NB4 (cell line): ENCODE measurements around the gene ZZZ3.
"Not testable (repeated sequence)": the region's sequence is repeated elsewhere in the genome, so short reads cannot be mapped to it uniquely, and the experiment has no call there.

Source experiments
- DNase-seq: peaks from one replicate; pipeline ENCODE4 v3.0.0; 2010; ENCODE audit warnings: low read depth
- H3K4me3 ChIP-seq: one replicate; pipeline ENCODE4 v1.5.1; 2011; ENCODE audit warnings: mild to moderate bottlenecking, low read depth, low read length, moderate library complexity
- CTCF ChIP-seq: IDR thresholded peaks from one replicate; pipeline ENCODE4 v1.5.1; 2012; ENCODE audit warnings: low read depth, low read length
- MAX ChIP-seq: IDR thresholded peaks from 2 replicates; pipeline ENCODE4 v1.6.1; 2011; ENCODE audit warnings: low read depth, low read length
- MYC ChIP-seq: IDR thresholded peaks from 2 replicates; pipeline ENCODE4 v1.6.1; 2011; ENCODE audit warnings: low read depth, low read length
- POLR2A ChIP-seq: IDR thresholded peaks from 2 replicates; pipeline ENCODE4 v1.6.1; 2011; ENCODE audit warnings: mild to moderate bottlenecking; ENCODE audit not compliant: insufficient read length; ENCODE audit errors: extremely low read depth

Gene ZZZ3

GRCh38 chr1:77649127-77649526, 33.3 kb downstream of the ZZZ3 start:
- no peak overlapping the region for H3K4me3 ChIP-seq
- no peak for DNase-seq

GRCh38 chr1:77646224-77646623, 36.2 kb downstream of the ZZZ3 start:
- H3K4me3 ChIP-seq, DNase-seq: not testable (repeated sequence)

More at GRCh38 chr1:77649127-77649526, 33.3 kb downstream of the ZZZ3 start:
- TF ChIP-seq MAX = no peak
- TF ChIP-seq POLR2A = no peak
- no peak for TF ChIP-seq CTCF
- TF ChIP-seq MYC = no peak

- no peak overlapping the region for H3K4me3 ChIP-seq
- TF ChIP-seq MYC (no peak), CTCF (no peak), MAX (no peak), POLR2A (no peak)
- DNase-seq = no peak
These were observed 39.0 kb downstream of the ZZZ3 start for GRCh38 chr1:77643456-77643855.

DNA sequence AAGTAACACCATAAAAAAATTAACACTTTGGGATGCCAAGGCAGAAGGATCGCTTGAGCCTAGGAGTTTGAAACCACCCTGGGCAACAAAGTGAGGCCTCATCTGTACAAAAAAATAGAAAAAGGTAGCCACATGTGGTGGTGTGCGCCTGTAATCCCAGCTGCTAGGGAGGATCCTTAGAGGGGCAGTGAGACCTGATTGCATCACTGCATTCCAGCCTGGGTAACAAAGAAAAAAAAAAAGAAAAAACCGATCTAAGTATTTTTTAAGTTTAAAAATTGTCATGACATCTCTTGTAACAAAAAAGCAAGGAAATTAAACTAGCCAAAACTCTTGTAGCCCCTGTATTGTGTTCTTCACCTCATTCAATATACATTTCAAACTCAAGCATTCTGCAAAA, 39.5 kb downstream of the ZZZ3 start:
- TF ChIP-seq MYC (no peak), POLR2A (no peak), MAX (no peak), CTCF (no peak)
- no peak overlapping the region for H3K4me3 ChIP-seq

GRCh38 chr1:77642196-77642595, 40.3 kb downstream of the ZZZ3 start:
- DNase-seq = no peak
- TF ChIP-seq MAX (no peak), MYC (no peak), CTCF (no peak), POLR2A (no peak)
- H3K4me3 ChIP-seq = no peak overlapping the region

More for the DNA sequence above, 39.5 kb downstream of the ZZZ3 start:
- no peak for DNase-seq

DNA sequence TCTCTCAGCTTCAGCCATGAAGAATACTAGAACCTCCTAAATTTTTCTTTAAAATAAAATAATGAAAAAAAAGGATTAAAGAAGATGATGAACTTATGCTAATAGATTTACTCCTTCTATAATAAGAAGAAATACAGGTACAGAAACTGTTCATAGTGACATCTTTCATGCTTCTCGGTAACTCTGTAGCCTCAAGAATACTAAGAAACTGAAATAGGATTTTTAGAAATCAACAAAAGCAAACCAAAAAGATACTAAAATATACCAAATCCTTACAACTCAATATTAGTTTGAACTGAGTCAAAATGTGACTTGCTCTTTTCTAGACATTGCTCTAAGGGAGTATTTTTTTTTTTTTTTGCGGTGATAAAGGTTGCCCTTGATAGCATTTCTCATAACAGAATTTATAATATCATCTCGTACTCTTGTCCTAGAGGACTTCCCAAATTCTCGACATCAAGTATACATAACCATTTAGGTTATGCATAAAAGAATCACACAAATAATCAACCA, 42.8 kb downstream of the ZZZ3 start:
- TF ChIP-seq MAX = no peak
- TF ChIP-seq CTCF = no peak
- TF ChIP-seq POLR2A = no peak
- TF ChIP-seq MYC = no peak
- no peak for DNase-seq
- H3K4me3 ChIP-seq = no peak overlapping the region
